B cell (primary cell): Measurements from ENCODE around the gene UBL4A. TPM values are rescaled to one million over a fixed set of nuclear protein-coding genes. Genes with fewer than 3 reads are reported as not detected.

Experiments
- ATAC-seq: fragments of 200-7000 bp; cut with Tn5 transposase; one replicate; pipeline ENCODE4 v1.10.0; 2021; ENCODE audit warnings: low read depth, mild to moderate bottlenecking, moderate number of reproducible peaks, moderate library complexity
- CTCF ChIA-PET: fragments of 350-600 bp; sonication (Branson Sonifier 250); formaldehyde crosslinking; loops from one replicate; lab custom pipeline; 2021; ENCODE audit warnings: antibody characterized with exemption, inconsistent platforms; lab: Charles Lee
- POLR2A ChIA-PET: fragments of 350-600 bp; sonication (Branson Sonifier 250); formaldehyde crosslinking; loops from one replicate; lab custom pipeline; 2021; ENCODE audit warnings: antibody characterized with exemption; lab: Charles Lee
- DNase-seq: peaks from one replicate; pipeline ENCODE4 v3.0.0; 2013
- H2AFZ ChIP-seq: 2 replicates; pipeline ENCODE4 v1.6.1; 2012; ENCODE audit warnings: mild to moderate bottlenecking, low read depth, low read length; ENCODE audit not compliant: insufficient read depth, poor library complexity, severe bottlenecking
- H3K27ac ChIP-seq, 2 donors: 1 replicate in 1 of 2; 2 replicates in 1 of 2; pipeline ENCODE4 v1.5.1; 2012 to 2013; ENCODE audit warnings: low read length in 2 of 2, mild to moderate bottlenecking in 2 of 2, moderate library complexity in 1 of 2
- H3K27me3 ChIP-seq, 4 experiments: fragments of 200-600 bp in 1 of 4; sonication (generic) in 1 of 4; replicated peaks in 1 of 4; 1 replicate in 2 of 4; 2 replicates in 2 of 4; pipeline versions ENCODE4 v1.6.1 to v1.7.0; 2013 to 2016; ENCODE audit warnings: low read length in 3 of 4, mild to moderate bottlenecking in 2 of 4, mixed read lengths in 1 of 4, moderate library complexity in 1 of 4; ENCODE audit not compliant: insufficient read depth in 4 of 4, control insufficient read depth in 3 of 4; ENCODE audit errors: control extremely low read depth in 1 of 4
- H3K36me3 ChIP-seq, 2 experiments: replicated peaks in 1 of 2; 1 replicate in 1 of 2; 2 replicates in 1 of 2; pipeline versions ENCODE4 v1.6.1 to v1.7.1; 2013; ENCODE audit warnings: low read length in 1 of 2; ENCODE audit not compliant: insufficient read depth in 2 of 2, control insufficient read depth in 1 of 2; ENCODE audit errors: control extremely low read depth in 1 of 2, extremely low read depth in 1 of 2
- H3K4me1 ChIP-seq, 2 donors: fragments of 200-600 bp in 1 of 2; sonication (generic) in 1 of 2; 1 replicate in 1 of 2; 2 replicates in 1 of 2; pipeline versions ENCODE4 v1.5.1 to v1.6.1; 2013 to 2017; ENCODE audit warnings: low read length in 2 of 2; ENCODE audit not compliant: control insufficient read depth in 2 of 2, insufficient read depth in 2 of 2
- H3K4me2 ChIP-seq: replicated peaks from 2 replicates; pipeline ENCODE3; 2012; ENCODE audit warnings: mild to moderate bottlenecking, low read depth, low read length; ENCODE audit not compliant: poor library complexity, severe bottlenecking
- H3K4me3 ChIP-seq, 5 experiments: fragments of 200-600 bp in 1 of 5; sonication (generic) in 1 of 5; 1 replicate in 3 of 5; 2 replicates in 2 of 5; pipeline versions ENCODE4 v1.5.1 to v1.7.0; 2011 to 2016; ENCODE audit warnings: low read length in 4 of 5, mild to moderate bottlenecking in 4 of 5, low read depth in 2 of 5, control low read depth in 1 of 5, moderate library complexity in 1 of 5; ENCODE audit not compliant: insufficient read depth in 1 of 5; ENCODE audit errors: control extremely low read depth in 1 of 5, extremely low read depth in 1 of 5
- H3K79me2 ChIP-seq: fragments of 200-600 bp; sonication (generic); one replicate; pipeline ENCODE4 v1.6.0; 2016; ENCODE audit warnings: low read length; ENCODE audit not compliant: control insufficient read depth, insufficient read depth
- H3K9ac ChIP-seq: fragments of 200-600 bp; sonication (generic); 2 replicates; pipeline ENCODE4 v1.6.1; 2017; ENCODE audit warnings: mild to moderate bottlenecking, low read length, moderate library complexity
- H3K9me3 ChIP-seq, 3 donors: one replicate each; pipeline versions ENCODE4 v1.6.1 to v1.7.1; 2013; ENCODE audit warnings: low read length in 2 of 3; ENCODE audit not compliant: control insufficient read depth in 2 of 3, insufficient read depth in 1 of 3; ENCODE audit errors: control extremely low read depth in 1 of 3
- H4K20me1 ChIP-seq: 2 replicates; pipeline ENCODE4 v1.6.0; 2012; ENCODE audit warnings: mild to moderate bottlenecking, low read length; ENCODE audit not compliant: insufficient read depth, control insufficient read depth, poor library complexity, severe bottlenecking
- H3K27ac Mint-ChIP-seq: one replicate; pipeline ENCODE4 v1.8.0; 2021; ENCODE audit warnings: mixed read lengths
- H3K27me3 Mint-ChIP-seq: one replicate; pipeline ENCODE4 v1.8.0; 2021; ENCODE audit warnings: mixed read lengths
- H3K4me1 Mint-ChIP-seq: one replicate; pipeline ENCODE4 v1.8.0; 2021; ENCODE audit warnings: mixed read lengths
- H3K4me3 Mint-ChIP-seq: one replicate; pipeline ENCODE4 v1.8.0; 2021; ENCODE audit warnings: mixed read lengths
- H3K9me3 Mint-ChIP-seq: one replicate; pipeline ENCODE4 v1.8.0; 2022; ENCODE audit warnings: mixed read lengths; ENCODE audit not compliant: insufficient read depth
- EZH2 ChIP-seq: IDR thresholded peaks from 2 replicates; pipeline ENCODE4 v1.6.1; 2012; ENCODE audit warnings: borderline replicate concordance, low read depth, mild to moderate bottlenecking, moderate library complexity, low read length; ENCODE audit not compliant: insufficient read depth, poor library complexity, severe bottlenecking
- WGBS: methylation state at CpG from one replicate; pipeline ENCODE4 v1.1.5; 2013; ENCODE audit warnings: missing lambda C conversion rate; ENCODE audit not compliant: insufficient coverage; 5-methylcytosine and 5-hydroxymethylcytosine counted together
- intact Hi-C: fragments of 100-400 bp; cut with micrococcal nuclease; formaldehyde crosslinking; loops from one replicate; pipeline ENCODE4 v1.10.0; 2022
- polyA plus RNA-seq: library from polyadenylated mRNA; depleted of rRNA; stranded (reverse); fragments of >200 nt; gene quantifications from 2 replicates; pipeline ENCODE4 v1.2.3, GENCODE V29; 2012
- total RNA-seq, 2 donors: library from RNA; stranded (reverse); fragments of 120-200 nt in 1 of 2; gene quantifications; 1 replicate in 1 of 2; 2 replicates in 1 of 2; pipeline versions ENCODE4 v1.2.3 to v1.2.4, GENCODE V29; 2013 to 2022
- TF ChIP-seq, protein P1 (sequence below): fragments of 200-600 bp; IDR thresholded peaks from one replicate; pipeline ENCODE4 v1.8.0; 2022; ENCODE audit warnings: antibody characterized with exemption, mild to moderate bottlenecking

The UBL4A gene
- total and polyA plus RNA-seq, 2 donors (not counting 1 experiment from before 2014, with no cell fraction given) = 13.1 to 23.3 TPM

DNA sequence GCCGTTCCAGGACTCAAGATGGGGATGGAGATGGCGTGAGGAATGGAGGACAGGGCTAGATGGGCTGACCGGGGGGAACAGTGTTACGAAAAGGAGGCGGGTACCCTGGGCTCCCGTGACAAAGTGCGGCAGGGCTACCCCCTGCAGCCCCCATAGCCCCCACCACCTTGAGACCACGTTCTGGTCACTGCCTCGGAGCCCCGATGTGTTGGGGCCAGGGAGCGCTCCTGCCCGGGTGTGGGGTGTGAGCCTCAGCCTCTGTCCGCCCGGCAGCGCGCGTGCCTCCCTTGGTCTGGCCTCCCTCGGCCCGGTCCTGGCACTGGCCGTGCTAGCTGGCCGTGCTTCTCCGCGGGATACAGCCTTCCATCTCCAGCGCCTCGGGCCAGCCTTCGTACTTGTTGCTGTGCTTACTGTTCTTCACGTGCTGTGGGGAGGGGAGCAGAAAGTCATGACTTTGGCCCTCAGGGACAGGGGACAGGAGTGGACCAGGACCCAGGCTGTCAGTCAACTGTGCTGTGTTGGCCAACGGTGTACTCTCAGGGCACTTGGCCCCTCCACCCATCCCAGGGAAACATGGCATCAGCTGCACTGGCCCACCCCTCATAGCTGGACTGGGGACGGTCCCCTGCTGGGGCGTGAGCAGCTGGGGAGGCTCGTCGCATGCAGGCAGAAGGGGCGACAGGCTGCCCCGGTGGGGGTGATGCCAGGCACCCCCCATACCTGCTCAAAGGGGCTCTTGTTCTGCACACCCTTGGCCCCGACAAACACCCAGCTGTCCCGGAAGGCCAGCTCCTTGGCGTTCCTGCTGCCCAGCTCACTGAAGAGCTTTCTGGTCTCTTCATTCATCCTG lies 20.3 kb upstream of the UBL4A start:
- ATAC-seq (no peak), DNase-seq (no peak)
- H3K4me1 Mint-ChIP-seq = peaks cover 3% of the 10 kb centered on the region
- no peaks in the 10 kb centered on the region for H3K27me3 Mint-ChIP-seq
- H3K9ac ChIP-seq = no peak overlapping the region
- no peaks in the 10 kb centered on the region for H3K9me3 Mint-ChIP-seq
- TF ChIP-seq, protein P1, sequence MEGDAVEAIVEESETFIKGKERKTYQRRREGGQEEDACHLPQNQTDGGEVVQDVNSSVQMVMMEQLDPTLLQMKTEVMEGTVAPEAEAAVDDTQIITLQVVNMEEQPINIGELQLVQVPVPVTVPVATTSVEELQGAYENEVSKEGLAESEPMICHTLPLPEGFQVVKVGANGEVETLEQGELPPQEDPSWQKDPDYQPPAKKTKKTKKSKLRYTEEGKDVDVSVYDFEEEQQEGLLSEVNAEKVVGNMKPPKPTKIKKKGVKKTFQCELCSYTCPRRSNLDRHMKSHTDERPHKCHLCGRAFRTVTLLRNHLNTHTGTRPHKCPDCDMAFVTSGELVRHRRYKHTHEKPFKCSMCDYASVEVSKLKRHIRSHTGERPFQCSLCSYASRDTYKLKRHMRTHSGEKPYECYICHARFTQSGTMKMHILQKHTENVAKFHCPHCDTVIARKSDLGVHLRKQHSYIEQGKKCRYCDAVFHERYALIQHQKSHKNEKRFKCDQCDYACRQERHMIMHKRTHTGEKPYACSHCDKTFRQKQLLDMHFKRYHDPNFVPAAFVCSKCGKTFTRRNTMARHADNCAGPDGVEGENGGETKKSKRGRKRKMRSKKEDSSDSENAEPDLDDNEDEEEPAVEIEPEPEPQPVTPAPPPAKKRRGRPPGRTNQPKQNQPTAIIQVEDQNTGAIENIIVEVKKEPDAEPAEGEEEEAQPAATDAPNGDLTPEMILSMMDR = no peak
- no peak for TF ChIP-seq EZH2
- POLR2A ChIA-PET = no interaction called here
- CTCF ChIA-PET = no interaction called here
- 95% methylated on average over 18 of the region's 37 CpGs for WGBS
- no peak overlapping the region for H3K4me3 Mint-ChIP-seq
- no peaks in the 10 kb centered on the region for H4K20me1 ChIP-seq
- intact Hi-C loops = no loop called here
- no peaks in the 10 kb centered on the region for H3K79me2 ChIP-seq
- H3K27me3 ChIP-seq = no peaks in the 10 kb centered on the region
- H3K27ac ChIP-seq = no peak overlapping the region
- H3K4me3 ChIP-seq = no peak overlapping the region
- peaks cover 0 to 18% of the 10 kb centered on the region in 2 experiments for H3K36me3 ChIP-seq
- no peak overlapping the region for H3K4me2 ChIP-seq
- no peak overlapping the region for H3K27ac Mint-ChIP-seq
- H3K4me1 ChIP-seq = peaks cover 0 to 7% of the 10 kb centered on the region in 2 donors
- no peak overlapping the region for H2AFZ ChIP-seq
- H3K9me3 ChIP-seq = peaks cover 0 to 3% (median 0%) of the 10 kb centered on the region in 3 donors

DNA sequence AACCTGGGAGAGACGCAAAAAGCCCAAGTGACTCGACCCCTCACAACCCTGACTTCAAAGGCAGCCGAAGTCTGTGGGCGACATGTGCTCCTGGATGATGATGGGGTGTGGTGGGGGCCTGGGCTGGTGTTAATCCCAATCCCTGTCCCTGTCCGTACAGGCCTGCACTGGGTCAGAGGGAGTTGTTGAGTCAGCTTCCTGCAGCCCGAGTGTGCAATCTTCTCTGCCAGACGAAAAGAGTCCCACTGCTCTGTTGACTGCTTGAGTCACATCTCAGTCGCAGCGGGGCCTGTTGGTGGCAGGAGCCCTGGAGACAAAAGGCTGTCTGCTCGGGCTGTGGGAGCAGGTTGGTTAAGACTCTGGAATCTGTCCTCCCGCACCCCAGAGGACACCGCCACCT lies 19.3 kb upstream of the UBL4A start:
- H3K36me3 ChIP-seq = peaks cover 0 to 16% of the 10 kb centered on the region in 2 experiments
- no peaks in the 10 kb centered on the region for H3K79me2 ChIP-seq
- whole genome bisulfite sequencing = 100% methylated on average over 3 of the region's 12 CpGs
- ChIA-PET POLR2A (no interaction called here), CTCF (no interaction called here)
- DNase-seq (no peak), ATAC-seq (no peak)
- TF ChIP-seq, protein P1 = no peak
- no peak for TF ChIP-seq EZH2
- no peak overlapping the region for H3K9ac ChIP-seq
- Mint-ChIP-seq H3K27ac (no peak overlapping the region), H3K4me1 (no peaks in the 10 kb centered on the region), H3K4me3 (no peak overlapping the region), H3K9me3 (no peaks in the 10 kb centered on the region), H3K27me3 (no peaks in the 10 kb centered on the region)
- no peaks in the 10 kb centered on the region for H3K4me1 ChIP-seq
- H3K4me3 ChIP-seq = no peak overlapping the region
- H3K27ac ChIP-seq = no peak overlapping the region
- H3K4me2 ChIP-seq = no peak overlapping the region
- intact Hi-C loops = no loop called here
- peaks cover 0 to 3% (median 0%) of the 10 kb centered on the region in 3 donors for H3K9me3 ChIP-seq
- H2AFZ ChIP-seq = no peak overlapping the region
- H3K27me3 ChIP-seq = no peaks in the 10 kb centered on the region
- H4K20me1 ChIP-seq = no peaks in the 10 kb centered on the region
